Choroid plexus epithelial cell (primary cell): ENCODE measurements around the gene ZNF512B.
A peak's percentile ranks its signal among the peaks of the same experiment; 100 is the strongest.

Source experiments
- DNase-seq: peaks from one replicate; pipeline ENCODE4 v3.0.0-alpha.2; 2010; ENCODE audit warnings: low read depth
- H3K4me3 ChIP-seq: 2 replicates; pipeline ENCODE4 v1.5.1; 2011; ENCODE audit warnings: low read depth, mild to moderate bottlenecking, control low read depth, low read length, moderate library complexity
- CTCF ChIP-seq: conservative IDR thresholded peaks from 2 replicates; pipeline ENCODE4 v1.5.1; 2011; ENCODE audit warnings: low read depth, mild to moderate bottlenecking, control low read depth, inconsistent platforms, low read length, moderate library complexity

The ZNF512B gene

GRCh38 chr20:63958964-63959698 is 10.6 kb downstream of the ZNF512B start:
- no peak for TF ChIP-seq CTCF
- no peak overlapping the region for H3K4me3 ChIP-seq
- no peak for DNase-seq

- no peak for DNase-seq
- no peak overlapping the region for H3K4me3 ChIP-seq
- no peak for TF ChIP-seq CTCF
Measured at GRCh38 chr20:63958471-63958870, 11.3 kb downstream of the ZNF512B start.

- no peak for TF ChIP-seq CTCF
- no peak for DNase-seq
- H3K4me3 ChIP-seq, result no peak overlapping the region
Measured at GRCh38 chr20:63957690-63958441, 11.9 kb downstream of the ZNF512B start.

- H3K4me3 ChIP-seq, result peak overlapping the region; percentile 66
- TF ChIP-seq CTCF, result peak; percentile 27
- DNase-seq, result peak; percentile 75
Measured at GRCh38 chr20:63957004-63957689, 12.6 kb downstream of the ZNF512B start.

GRCh38 chr20:63956664-63957003 is 13.1 kb downstream of the ZNF512B start:
- DNase-seq, result no peak
- peak overlapping the region; percentile 66 for H3K4me3 ChIP-seq
- no peak for TF ChIP-seq CTCF

GRCh38 chr20:63955827-63956663 is 13.7 kb downstream of the ZNF512B start, which contains the start of gene UCKL1:
Gene UCKL1 (minus strand): TSS chr20:63956416. CDS start chr20:63956372, 44 bp downstream.
- DNase-seq, result peak; percentile 94
- TF ChIP-seq CTCF, result no peak
- H3K4me3 ChIP-seq, result peak within 1 kb of the TSS; percentile 93
